GM10266 (cell line): ENCODE results near the gene DDX10.

Experiments
- DNase-seq: peaks from one replicate; pipeline ENCODE4 v3.0.0; 2012; ENCODE audit errors: extremely low spot score
- TF ChIP-seq, protein P1 (sequence below): IDR thresholded peaks from 2 replicates; pipeline ENCODE4 v1.5.1; 2012; ENCODE audit warnings: mild to moderate bottlenecking, low read depth; ENCODE audit not compliant: control insufficient read depth, insufficient read depth; ENCODE audit errors: missing control alignments

DDX10 gene

DNA sequence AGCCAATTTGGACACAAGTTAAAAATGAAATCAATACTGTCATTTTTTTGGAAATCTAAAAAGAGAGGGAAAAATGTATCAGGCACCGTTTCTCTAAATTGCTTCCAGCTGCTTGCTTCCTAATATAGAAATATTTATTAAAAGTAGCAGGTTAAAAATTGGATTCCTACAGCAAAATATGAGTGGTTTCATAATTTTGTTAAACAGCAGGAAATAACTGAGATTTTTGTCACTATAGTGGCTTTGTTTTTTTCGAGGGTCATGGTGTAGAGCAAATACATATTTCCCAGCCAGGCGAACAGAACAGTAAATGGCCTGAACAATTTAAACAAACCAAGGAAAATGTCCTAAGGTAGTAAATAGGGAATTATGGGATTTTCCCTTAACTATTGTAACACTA lies 159.7 kb downstream of the DDX10 start:
- no peak for DNase-seq
- TF ChIP-seq, protein P1, sequence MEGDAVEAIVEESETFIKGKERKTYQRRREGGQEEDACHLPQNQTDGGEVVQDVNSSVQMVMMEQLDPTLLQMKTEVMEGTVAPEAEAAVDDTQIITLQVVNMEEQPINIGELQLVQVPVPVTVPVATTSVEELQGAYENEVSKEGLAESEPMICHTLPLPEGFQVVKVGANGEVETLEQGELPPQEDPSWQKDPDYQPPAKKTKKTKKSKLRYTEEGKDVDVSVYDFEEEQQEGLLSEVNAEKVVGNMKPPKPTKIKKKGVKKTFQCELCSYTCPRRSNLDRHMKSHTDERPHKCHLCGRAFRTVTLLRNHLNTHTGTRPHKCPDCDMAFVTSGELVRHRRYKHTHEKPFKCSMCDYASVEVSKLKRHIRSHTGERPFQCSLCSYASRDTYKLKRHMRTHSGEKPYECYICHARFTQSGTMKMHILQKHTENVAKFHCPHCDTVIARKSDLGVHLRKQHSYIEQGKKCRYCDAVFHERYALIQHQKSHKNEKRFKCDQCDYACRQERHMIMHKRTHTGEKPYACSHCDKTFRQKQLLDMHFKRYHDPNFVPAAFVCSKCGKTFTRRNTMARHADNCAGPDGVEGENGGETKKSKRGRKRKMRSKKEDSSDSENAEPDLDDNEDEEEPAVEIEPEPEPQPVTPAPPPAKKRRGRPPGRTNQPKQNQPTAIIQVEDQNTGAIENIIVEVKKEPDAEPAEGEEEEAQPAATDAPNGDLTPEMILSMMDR = no peak

DNA sequence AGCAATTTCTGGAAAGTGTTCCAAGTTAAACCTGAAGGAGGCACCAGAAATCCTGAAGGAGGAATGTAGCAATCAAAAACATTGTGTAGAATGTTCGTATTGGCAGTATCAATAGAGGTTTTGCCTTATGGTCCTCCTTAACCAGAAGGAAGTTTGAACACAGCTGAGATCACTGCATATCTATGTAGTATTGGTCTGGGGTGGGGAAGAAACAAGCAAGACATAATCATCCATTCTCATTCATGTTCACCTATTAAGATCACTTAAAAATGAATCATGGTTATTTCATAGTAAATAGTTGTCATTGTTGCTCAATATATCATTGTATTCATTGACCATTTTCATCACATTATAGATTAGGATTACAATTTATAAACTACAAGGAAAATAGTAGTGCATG lies 160.5 kb downstream of the DDX10 start:
- DNase-seq = no peak
- TF ChIP-seq, protein P1 = no peak

DNA sequence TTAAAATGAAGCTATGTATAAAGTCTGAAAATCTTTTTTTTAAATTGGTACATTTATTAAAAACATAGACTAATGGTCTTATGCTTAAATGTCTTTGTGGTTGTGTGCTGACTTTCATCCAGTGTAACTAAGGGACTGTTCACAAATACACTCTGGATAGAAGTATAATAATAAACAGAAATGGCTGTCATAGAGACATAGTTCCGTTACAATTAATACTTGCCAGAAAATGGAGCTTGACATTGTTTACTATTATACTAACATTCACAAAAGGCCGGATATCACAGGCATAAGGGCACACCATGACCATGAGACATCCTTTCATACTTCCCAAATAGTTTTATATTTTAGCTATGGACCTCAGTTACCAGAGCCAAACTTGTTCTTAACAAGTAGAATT lies 161.3 kb downstream of the DDX10 start:
- DNase-seq = no peak
- TF ChIP-seq, protein P1 = no peak

DNA sequence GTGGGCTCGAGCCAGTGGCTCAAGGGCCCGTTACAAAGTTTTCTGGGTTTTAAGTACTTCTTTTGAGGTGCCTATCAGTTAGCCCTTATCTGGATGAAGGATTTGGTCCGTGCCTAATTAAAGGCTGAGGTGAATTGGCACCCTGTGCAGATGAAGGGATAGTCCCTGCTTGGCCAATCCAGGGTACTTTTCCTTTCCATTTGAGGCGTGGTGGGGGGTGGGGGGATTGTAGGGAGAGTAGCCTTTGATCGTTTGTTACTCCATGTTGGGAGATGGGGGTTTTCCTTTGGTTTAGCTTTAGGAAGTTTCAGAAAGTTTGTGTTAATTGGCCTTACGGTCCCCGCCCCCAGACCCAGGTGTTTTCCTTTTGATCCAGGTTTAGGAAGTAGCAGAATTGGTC lies 170.8 kb downstream of the DDX10 start:
- TF ChIP-seq, protein P1 = no peak
- DNase-seq = no peak

DNA sequence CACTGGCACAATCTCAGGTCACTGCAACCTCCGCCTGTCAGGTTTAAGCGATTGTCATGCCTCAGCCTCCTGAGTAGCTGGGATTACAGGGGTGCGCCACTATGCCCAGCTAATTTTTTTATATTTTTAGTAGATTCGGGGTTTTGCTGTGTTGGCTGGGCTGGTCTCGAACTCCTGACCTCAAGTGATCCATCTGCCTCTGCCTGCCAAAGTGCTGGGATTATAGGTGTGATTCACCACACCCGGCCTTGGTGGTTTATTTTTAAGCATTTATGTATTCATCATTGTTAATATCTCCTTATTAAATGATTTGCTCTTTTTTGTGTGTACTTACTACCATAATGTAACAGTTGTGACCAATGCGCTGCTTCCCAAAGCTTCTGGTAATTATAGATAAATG lies 171.7 kb downstream of the DDX10 start:
- TF ChIP-seq, protein P1 = no peak
- no peak for DNase-seq

DNA sequence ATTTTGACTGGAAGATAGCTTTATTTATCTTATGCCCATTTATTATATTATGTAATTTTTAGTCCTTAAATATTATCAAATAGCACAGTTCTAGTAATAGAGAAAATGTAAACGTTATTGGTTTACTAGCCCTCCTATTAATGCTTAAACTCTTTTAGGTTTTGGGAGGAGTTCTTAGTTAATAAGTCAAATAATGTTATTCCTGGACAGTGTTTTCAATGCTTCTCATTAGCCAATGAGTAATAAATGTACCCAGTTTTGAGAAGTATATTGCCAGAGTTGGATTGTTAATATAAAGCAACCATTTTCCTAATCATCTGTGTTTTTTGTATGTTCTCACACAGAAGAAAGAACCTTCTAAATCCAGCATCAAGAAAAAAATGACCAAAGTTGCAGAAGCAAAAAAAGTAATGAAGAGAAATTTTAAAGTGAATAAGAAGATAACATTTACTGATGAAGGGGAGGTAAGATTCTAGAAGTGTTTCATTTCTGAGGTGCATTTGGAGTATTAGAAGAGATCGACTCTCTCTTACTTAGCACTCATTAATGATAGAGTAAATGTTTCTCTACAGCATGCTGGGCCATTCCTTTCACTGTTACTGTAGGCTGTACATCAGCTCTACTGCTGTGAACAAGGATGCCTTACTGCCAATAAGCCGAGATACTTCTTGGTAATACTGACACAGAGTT lies 173.4 kb downstream of the DDX10 start:
- no peak for DNase-seq
- TF ChIP-seq, protein P1 = no peak

DNA sequence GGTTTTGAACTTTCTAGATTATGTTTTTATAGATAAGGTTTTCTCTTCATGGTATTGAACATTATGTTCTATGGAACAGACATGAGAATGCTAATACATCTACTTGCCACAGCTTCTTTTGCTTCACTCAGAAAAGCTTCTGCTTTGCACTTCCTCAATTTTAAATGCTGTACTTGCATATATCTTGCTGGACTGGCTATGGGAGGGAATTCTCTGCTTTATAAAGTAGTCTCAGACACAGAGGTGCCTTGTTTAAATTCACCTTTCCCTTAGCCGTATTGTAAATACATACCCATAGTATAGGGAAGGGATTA lies 173.9 kb downstream of the DDX10 start:
- DNase-seq = no peak
- TF ChIP-seq, protein P1 = no peak
